ENCODE measurements around the gene DIPK1A. TPM values are rescaled to one million over a fixed set of nuclear protein-coding genes. Genes with fewer than 3 reads are reported as not detected.

The DIPK1A gene
- total RNA-seq, 1 donor: 29.0 TPM

- DNase-seq (ENCODE audit: insufficient read length, low spot score, missing footprints): no peak
- Histone ChIP-seq H3K79me2 (ENCODE audit: insufficient read depth, low read length) (peaks cover 18% of the 10 kb centered on the region), H3K4me2 (ENCODE audit: insufficient read depth, low read length) (no peak overlapping the region), H3K4me1 (ENCODE audit: insufficient read depth, low read length) (peaks cover 8% of the 10 kb centered on the region), H3K4me3 (ENCODE audit: insufficient read depth, low read length) (no peak overlapping the region), H3K36me3 (ENCODE audit: insufficient read depth, low read length) (no peaks in the 10 kb centered on the region), H3K27me3 (ENCODE audit: insufficient read depth, low read length) (no peaks in the 10 kb centered on the region), H2AFZ (ENCODE audit: low read length) (no peak overlapping the region), H3K9me3 (ENCODE audit: low read depth, low read length) (no peaks in the 10 kb centered on the region), H3K27ac (ENCODE audit: low read depth, low read length) (no peak overlapping the region), H4K20me1 (ENCODE audit: insufficient read depth, low read length) (no peaks in the 10 kb centered on the region)
- no peak for TF ChIP-seq CTCF (IDR thresholded peaks at IDR 0.05; ENCODE audit: extremely low read depth, low read depth, low read length)
Observed at GRCh38 chr1:92944901-92945747, 16.1 kb downstream of the DIPK1A start.

- no peak overlapping the region for H3K27ac ChIP-seq (ENCODE audit: low read depth, low read length)
- H3K27me3 ChIP-seq (ENCODE audit: insufficient read depth, low read length): no peaks in the 10 kb centered on the region
- no peak overlapping the region for H3K4me3 ChIP-seq (ENCODE audit: insufficient read depth, low read length)
- peaks cover 10% of the 10 kb centered on the region for H3K4me1 ChIP-seq (ENCODE audit: insufficient read depth, low read length)
- no peak for DNase-seq (ENCODE audit: insufficient read length, low spot score, missing footprints)
- H3K9me3 ChIP-seq (ENCODE audit: low read depth, low read length): no peaks in the 10 kb centered on the region
- no peak overlapping the region for H2AFZ ChIP-seq (ENCODE audit: low read length)
- no peak for TF ChIP-seq CTCF (IDR thresholded peaks at IDR 0.05; ENCODE audit: extremely low read depth, low read depth, low read length)
- H3K79me2 ChIP-seq (ENCODE audit: insufficient read depth, low read length): peaks cover 18% of the 10 kb centered on the region
- no peaks in the 10 kb centered on the region for H3K36me3 ChIP-seq (ENCODE audit: insufficient read depth, low read length)
- no peak overlapping the region for H3K4me2 ChIP-seq (ENCODE audit: insufficient read depth, low read length)
- no peaks in the 10 kb centered on the region for H4K20me1 ChIP-seq (ENCODE audit: insufficient read depth, low read length)
Observed at GRCh38 chr1:92943502-92943847, 17.8 kb downstream of the DIPK1A start.

GRCh38 chr1:92940541-92940940, 20.7 kb downstream of the DIPK1A start:
- Histone ChIP-seq H3K9me3 (ENCODE audit: low read depth, low read length) (no peaks in the 10 kb centered on the region), H3K27me3 (ENCODE audit: insufficient read depth, low read length) (no peaks in the 10 kb centered on the region), H3K4me1 (ENCODE audit: insufficient read depth, low read length) (peaks cover 25% of the 10 kb centered on the region), H2AFZ (ENCODE audit: low read length) (no peak overlapping the region), H3K79me2 (ENCODE audit: insufficient read depth, low read length) (peaks cover 14% of the 10 kb centered on the region), H3K4me2 (ENCODE audit: insufficient read depth, low read length) (no peak overlapping the region), H3K36me3 (ENCODE audit: insufficient read depth, low read length) (no peaks in the 10 kb centered on the region), H3K4me3 (ENCODE audit: insufficient read depth, low read length) (no peak overlapping the region), H3K27ac (ENCODE audit: low read depth, low read length) (no peak overlapping the region), H4K20me1 (ENCODE audit: insufficient read depth, low read length) (no peaks in the 10 kb centered on the region)
- no peak for DNase-seq (ENCODE audit: insufficient read length, low spot score, missing footprints)
- no peak for TF ChIP-seq CTCF (IDR thresholded peaks at IDR 0.05; ENCODE audit: extremely low read depth, low read depth, low read length)

GRCh38 chr1:92937731-92938130, 23.5 kb downstream of the DIPK1A start:
- H3K9me3 ChIP-seq (ENCODE audit: low read depth, low read length): no peaks in the 10 kb centered on the region
- TF ChIP-seq CTCF (IDR thresholded peaks at IDR 0.05; ENCODE audit: extremely low read depth, low read depth, low read length): no peak
- H4K20me1 ChIP-seq (ENCODE audit: insufficient read depth, low read length): no peaks in the 10 kb centered on the region
- no peaks in the 10 kb centered on the region for H3K27me3 ChIP-seq (ENCODE audit: insufficient read depth, low read length)
- H3K27ac ChIP-seq (ENCODE audit: low read depth, low read length): no peak overlapping the region
- no peak overlapping the region for H2AFZ ChIP-seq (ENCODE audit: low read length)
- H3K4me2 ChIP-seq (ENCODE audit: insufficient read depth, low read length): no peak overlapping the region
- peaks cover 3% of the 10 kb centered on the region for H3K79me2 ChIP-seq (ENCODE audit: insufficient read depth, low read length)
- H3K36me3 ChIP-seq (ENCODE audit: insufficient read depth, low read length): no peaks in the 10 kb centered on the region
- peaks cover 50% of the 10 kb centered on the region for H3K4me1 ChIP-seq (ENCODE audit: insufficient read depth, low read length)
- DNase-seq (ENCODE audit: insufficient read length, low spot score, missing footprints): no peak
- no peak overlapping the region for H3K4me3 ChIP-seq (ENCODE audit: insufficient read depth, low read length)
